HEK293 (cell line): Measurements from ENCODE around the gene ERBB2.

Source experiments
- CTCF ChIA-PET: fragments of 350-600 bp; formaldehyde crosslinking; extraction: SDS; loops from one replicate; lab custom pipeline; 2021; ENCODE audit warnings: antibody characterized with exemption; lab: Yijun Ruan, JAX
- POLR2A ChIA-PET: fragments of 300-600 bp; formaldehyde crosslinking; extraction: SDS; loops from one replicate; lab custom pipeline; 2020; ENCODE audit warnings: antibody characterized with exemption, inconsistent platforms; lab: Yijun Ruan, JAX
- H3K27ac ChIP-seq: fragments of 200-500 bp; sonication (Bioruptor generic); 2 replicates; pipeline ENCODE4 v1.5.1; 2014; ENCODE audit warnings: low read depth, low read length, control low read depth, inconsistent platforms; ENCODE audit errors: extremely low read depth
- H3K36me3 ChIP-seq, 2 experiments: fragments of 200-500 bp in 1 of 2; sonication (Bioruptor generic) in 1 of 2; 1 replicate in 1 of 2; 2 replicates in 1 of 2; pipeline ENCODE4 v1.5.1; 2014 to 2017; ENCODE audit warnings: inconsistent platforms in 2 of 2, low read length in 2 of 2; ENCODE audit not compliant: control insufficient read depth in 2 of 2, insufficient read depth in 1 of 2
- H3K4me1 ChIP-seq: fragments of 200-500 bp; sonication (Bioruptor generic); 2 replicates; pipeline ENCODE4 v1.5.1; 2014; ENCODE audit warnings: mild to moderate bottlenecking, low read length, inconsistent platforms; ENCODE audit not compliant: control insufficient read depth, insufficient read depth
- H3K4me3 ChIP-seq: 2 replicates; pipeline ENCODE4 v1.5.1; 2011; ENCODE audit warnings: low read depth, mild to moderate bottlenecking, control low read depth, low read length, moderate library complexity
- H3K9me3 ChIP-seq: fragments of 200-500 bp; sonication (Bioruptor generic); 2 replicates; pipeline ENCODE4 v1.5.1; 2014; ENCODE audit warnings: low read depth, low read length, inconsistent platforms; ENCODE audit not compliant: control insufficient read depth, insufficient read depth
- EGR2 ChIP-seq: fragments of 450-650 bp; formaldehyde crosslinking; IDR thresholded peaks from 2 replicates; pipeline ENCODE4 v1.5.1; 2016; ENCODE audit warnings: low read depth, missing biosample characterization, missing genetic modification characterization
- KLF1 ChIP-seq: fragments of 450-650 bp; formaldehyde crosslinking; IDR thresholded peaks from 2 replicates; pipeline ENCODE4 v1.5.1; 2016; ENCODE audit warnings: missing biosample characterization, missing genetic modification characterization
- KLF16 ChIP-seq: fragments of 450-650 bp; formaldehyde crosslinking; IDR thresholded peaks from 2 replicates; pipeline ENCODE4 v1.5.1; 2017; ENCODE audit warnings: missing biosample characterization, missing genetic modification characterization
- RBAK ChIP-seq: fragments of 450-650 bp; formaldehyde crosslinking; IDR thresholded peaks from 2 replicates; pipeline ENCODE4 v1.5.1; 2016; ENCODE audit warnings: missing biosample characterization, missing genetic modification characterization
- SP2 ChIP-seq: fragments of 450-650 bp; formaldehyde crosslinking; IDR thresholded peaks from 2 replicates; pipeline ENCODE4 v1.5.1; 2016; ENCODE audit warnings: missing biosample characterization, missing genetic modification characterization
- ZBTB48 ChIP-seq: fragments of 450-650 bp; formaldehyde crosslinking; IDR thresholded peaks from 2 replicates; pipeline ENCODE4 v1.5.1; 2016; ENCODE audit warnings: missing biosample characterization, missing genetic modification characterization
- ZEB2 ChIP-seq: fragments of 450-650 bp; formaldehyde crosslinking; IDR thresholded peaks from 2 replicates; pipeline ENCODE4 v1.5.1; 2016; ENCODE audit warnings: missing biosample characterization, missing genetic modification characterization
- ZFP69B ChIP-seq: fragments of 450-650 bp; formaldehyde crosslinking; IDR thresholded peaks from 2 replicates; pipeline ENCODE4 v1.5.1; 2016; ENCODE audit warnings: missing biosample characterization, missing genetic modification characterization
- ZNF121 ChIP-seq: fragments of 450-650 bp; formaldehyde crosslinking; IDR thresholded peaks from 2 replicates; pipeline ENCODE4 v1.5.1; 2016; ENCODE audit warnings: missing biosample characterization, missing genetic modification characterization
- ZNF184 ChIP-seq: fragments of 450-650 bp; IDR thresholded peaks from 2 replicates; pipeline ENCODE4 v1.5.1; 2018; ENCODE audit warnings: missing biosample characterization, mild to moderate bottlenecking, missing genetic modification characterization
- ZNF324 ChIP-seq: fragments of 450-650 bp; formaldehyde crosslinking; IDR thresholded peaks from 2 replicates; pipeline ENCODE4 v1.5.1; 2016; ENCODE audit warnings: missing biosample characterization, missing genetic modification characterization
- ZNF423 ChIP-seq: fragments of 450-650 bp; formaldehyde crosslinking; IDR thresholded peaks from 2 replicates; pipeline ENCODE4 v1.5.1; 2016; ENCODE audit warnings: missing biosample characterization, missing genetic modification characterization
- ZNF544 ChIP-seq: fragments of 450-650 bp; formaldehyde crosslinking; IDR thresholded peaks from 2 replicates; pipeline ENCODE4 v1.5.0; 2017; ENCODE audit warnings: missing biosample characterization, missing genetic modification characterization
- ZNF629 ChIP-seq: fragments of 450-650 bp; formaldehyde crosslinking; IDR thresholded peaks from 2 replicates; pipeline ENCODE4 v1.5.1; 2017; ENCODE audit warnings: missing biosample characterization, missing genetic modification characterization
- ZNF76 ChIP-seq: fragments of 450-650 bp; formaldehyde crosslinking; IDR thresholded peaks from 2 replicates; pipeline ENCODE4; 2016; ENCODE audit warnings: low read depth, missing biosample characterization, missing genetic modification characterization, borderline replicate concordance
- TF ChIP-seq, protein P1 (sequence below): fragments of 450-650 bp; formaldehyde crosslinking; IDR thresholded peaks from 2 replicates; pipeline ENCODE4 v1.5.1; 2017; ENCODE audit warnings: missing biosample characterization, missing genetic modification characterization
- TF ChIP-seq, protein P2 (sequence below): fragments of 450-650 bp; formaldehyde crosslinking; IDR thresholded peaks from 2 replicates; pipeline ENCODE4 v1.5.1; 2016; ENCODE audit warnings: missing biosample characterization, missing genetic modification characterization, borderline replicate concordance
- TF ChIP-seq, protein P3 (sequence below): fragments of 450-650 bp; formaldehyde crosslinking; IDR thresholded peaks from 2 replicates; pipeline ENCODE4 v1.5.1; 2016; ENCODE audit warnings: missing biosample characterization, missing genetic modification characterization
- TF ChIP-seq, protein P4 (sequence below): fragments of 450-650 bp; formaldehyde crosslinking; IDR thresholded peaks from 2 replicates; pipeline ENCODE4 v1.5.1; 2016; ENCODE audit warnings: missing biosample characterization, missing genetic modification characterization
- TF ChIP-seq, protein P5 (sequence below): fragments of 450-650 bp; formaldehyde crosslinking; IDR thresholded peaks from 2 replicates; pipeline ENCODE4 v1.5.1; 2016; ENCODE audit warnings: missing biosample characterization, missing genetic modification characterization

Gene ERBB2

DNA sequence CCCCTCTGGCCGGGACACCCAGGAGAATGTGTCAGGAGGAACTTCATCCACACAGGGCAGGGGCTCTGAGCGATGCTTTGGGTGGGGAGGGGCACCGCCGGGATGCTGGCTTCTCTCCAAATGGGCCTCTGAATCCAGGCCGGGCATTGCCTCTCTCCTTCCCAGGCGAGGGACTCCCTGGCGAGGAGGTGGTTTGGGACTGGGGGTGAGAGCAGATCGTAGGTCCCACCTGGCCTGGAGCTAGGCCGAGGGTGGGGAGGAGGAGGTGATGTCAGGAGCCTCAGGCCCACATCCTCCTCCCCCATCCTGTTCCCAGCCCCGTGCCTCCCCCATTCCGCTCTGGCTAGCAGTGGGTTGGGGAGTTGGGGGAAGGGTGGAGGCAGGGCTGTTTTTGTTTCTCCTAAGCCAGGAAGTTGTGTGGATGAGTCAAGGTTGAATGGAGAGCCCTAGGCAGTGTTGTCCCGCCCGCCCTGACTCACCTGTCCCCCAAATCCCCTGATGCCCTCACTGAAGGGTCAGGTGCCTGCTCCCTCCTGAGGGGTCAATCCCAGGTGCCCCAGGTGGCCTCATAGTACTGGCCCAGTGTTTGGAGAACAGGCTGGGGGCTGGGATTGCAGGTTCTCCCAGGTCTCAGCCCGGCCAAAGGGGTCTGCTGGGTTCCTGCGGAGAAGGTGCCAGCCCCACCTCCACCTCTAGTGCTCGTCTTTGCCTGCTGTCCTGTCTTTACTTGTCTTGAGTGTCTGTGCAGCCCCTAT is 40.7 kb downstream of the ERBB2 start:
- POLR2A ChIA-PET: interaction anchor here (1.4 to 1.9 kb wide), 2 partner anchors 11 to 240 kb away, joined by 5 to 15 read pairs; partner anchors contain the start of genes MIEN1 and PSMD3
- peak overlapping the region; percentile 22 for H3K4me3 ChIP-seq
- CTCF ChIA-PET: interaction anchor here (1.2 kb wide), 3 partner anchors 10 to 119 kb away, joined by 4 to 6 read pairs (median 5); partner anchors contain the start of gene MIEN1
- no peaks in the 10 kb centered on the region; a peak in 1 of 3 replicates for H3K36me3 ChIP-seq
- H3K27ac ChIP-seq: peak overlapping the region; percentile 76
- peaks cover 24% of the 10 kb centered on the region for H3K4me1 ChIP-seq
- H3K9me3 ChIP-seq: no peaks in the 10 kb centered on the region
- TF ChIP-seq KLF16 (tag by site-specific recombination): peak; percentile 21; the same call in 1 of the 2 replicates
- TF ChIP-seq ZNF544 (tag by site-specific recombination): no peak
- TF ChIP-seq ZNF121 (tag by site-specific recombination): no peak
- no peak for TF ChIP-seq ZNF76 (tag by site-specific recombination)
- no peak for TF ChIP-seq RBAK
- TF ChIP-seq ZBTB48 (tag by site-specific recombination): peak; percentile 71
- 0 out of 2 replicates have a peak, but pooled peaks have one; percentile 33 for TF ChIP-seq ZNF629 (tag by site-specific recombination)
- TF ChIP-seq, protein P1, sequence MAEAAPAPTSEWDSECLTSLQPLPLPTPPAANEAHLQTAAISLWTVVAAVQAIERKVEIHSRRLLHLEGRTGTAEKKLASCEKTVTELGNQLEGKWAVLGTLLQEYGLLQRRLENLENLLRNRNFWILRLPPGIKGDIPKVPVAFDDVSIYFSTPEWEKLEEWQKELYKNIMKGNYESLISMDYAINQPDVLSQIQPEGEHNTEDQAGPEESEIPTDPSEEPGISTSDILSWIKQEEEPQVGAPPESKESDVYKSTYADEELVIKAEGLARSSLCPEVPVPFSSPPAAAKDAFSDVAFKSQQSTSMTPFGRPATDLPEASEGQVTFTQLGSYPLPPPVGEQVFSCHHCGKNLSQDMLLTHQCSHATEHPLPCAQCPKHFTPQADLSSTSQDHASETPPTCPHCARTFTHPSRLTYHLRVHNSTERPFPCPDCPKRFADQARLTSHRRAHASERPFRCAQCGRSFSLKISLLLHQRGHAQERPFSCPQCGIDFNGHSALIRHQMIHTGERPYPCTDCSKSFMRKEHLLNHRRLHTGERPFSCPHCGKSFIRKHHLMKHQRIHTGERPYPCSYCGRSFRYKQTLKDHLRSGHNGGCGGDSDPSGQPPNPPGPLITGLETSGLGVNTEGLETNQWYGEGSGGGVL (tag by site-specific recombination): peak; percentile 88
- TF ChIP-seq, protein P2, sequence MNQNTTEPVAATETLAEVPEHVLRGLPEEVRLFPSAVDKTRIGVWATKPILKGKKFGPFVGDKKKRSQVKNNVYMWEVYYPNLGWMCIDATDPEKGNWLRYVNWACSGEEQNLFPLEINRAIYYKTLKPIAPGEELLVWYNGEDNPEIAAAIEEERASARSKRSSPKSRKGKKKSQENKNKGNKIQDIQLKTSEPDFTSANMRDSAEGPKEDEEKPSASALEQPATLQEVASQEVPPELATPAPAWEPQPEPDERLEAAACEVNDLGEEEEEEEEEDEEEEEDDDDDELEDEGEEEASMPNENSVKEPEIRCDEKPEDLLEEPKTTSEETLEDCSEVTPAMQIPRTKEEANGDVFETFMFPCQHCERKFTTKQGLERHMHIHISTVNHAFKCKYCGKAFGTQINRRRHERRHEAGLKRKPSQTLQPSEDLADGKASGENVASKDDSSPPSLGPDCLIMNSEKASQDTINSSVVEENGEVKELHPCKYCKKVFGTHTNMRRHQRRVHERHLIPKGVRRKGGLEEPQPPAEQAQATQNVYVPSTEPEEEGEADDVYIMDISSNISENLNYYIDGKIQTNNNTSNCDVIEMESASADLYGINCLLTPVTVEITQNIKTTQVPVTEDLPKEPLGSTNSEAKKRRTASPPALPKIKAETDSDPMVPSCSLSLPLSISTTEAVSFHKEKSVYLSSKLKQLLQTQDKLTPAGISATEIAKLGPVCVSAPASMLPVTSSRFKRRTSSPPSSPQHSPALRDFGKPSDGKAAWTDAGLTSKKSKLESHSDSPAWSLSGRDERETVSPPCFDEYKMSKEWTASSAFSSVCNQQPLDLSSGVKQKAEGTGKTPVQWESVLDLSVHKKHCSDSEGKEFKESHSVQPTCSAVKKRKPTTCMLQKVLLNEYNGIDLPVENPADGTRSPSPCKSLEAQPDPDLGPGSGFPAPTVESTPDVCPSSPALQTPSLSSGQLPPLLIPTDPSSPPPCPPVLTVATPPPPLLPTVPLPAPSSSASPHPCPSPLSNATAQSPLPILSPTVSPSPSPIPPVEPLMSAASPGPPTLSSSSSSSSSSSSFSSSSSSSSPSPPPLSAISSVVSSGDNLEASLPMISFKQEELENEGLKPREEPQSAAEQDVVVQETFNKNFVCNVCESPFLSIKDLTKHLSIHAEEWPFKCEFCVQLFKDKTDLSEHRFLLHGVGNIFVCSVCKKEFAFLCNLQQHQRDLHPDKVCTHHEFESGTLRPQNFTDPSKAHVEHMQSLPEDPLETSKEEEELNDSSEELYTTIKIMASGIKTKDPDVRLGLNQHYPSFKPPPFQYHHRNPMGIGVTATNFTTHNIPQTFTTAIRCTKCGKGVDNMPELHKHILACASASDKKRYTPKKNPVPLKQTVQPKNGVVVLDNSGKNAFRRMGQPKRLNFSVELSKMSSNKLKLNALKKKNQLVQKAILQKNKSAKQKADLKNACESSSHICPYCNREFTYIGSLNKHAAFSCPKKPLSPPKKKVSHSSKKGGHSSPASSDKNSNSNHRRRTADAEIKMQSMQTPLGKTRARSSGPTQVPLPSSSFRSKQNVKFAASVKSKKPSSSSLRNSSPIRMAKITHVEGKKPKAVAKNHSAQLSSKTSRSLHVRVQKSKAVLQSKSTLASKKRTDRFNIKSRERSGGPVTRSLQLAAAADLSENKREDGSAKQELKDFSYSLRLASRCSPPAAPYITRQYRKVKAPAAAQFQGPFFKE: no peak
- TF ChIP-seq, protein P3, sequence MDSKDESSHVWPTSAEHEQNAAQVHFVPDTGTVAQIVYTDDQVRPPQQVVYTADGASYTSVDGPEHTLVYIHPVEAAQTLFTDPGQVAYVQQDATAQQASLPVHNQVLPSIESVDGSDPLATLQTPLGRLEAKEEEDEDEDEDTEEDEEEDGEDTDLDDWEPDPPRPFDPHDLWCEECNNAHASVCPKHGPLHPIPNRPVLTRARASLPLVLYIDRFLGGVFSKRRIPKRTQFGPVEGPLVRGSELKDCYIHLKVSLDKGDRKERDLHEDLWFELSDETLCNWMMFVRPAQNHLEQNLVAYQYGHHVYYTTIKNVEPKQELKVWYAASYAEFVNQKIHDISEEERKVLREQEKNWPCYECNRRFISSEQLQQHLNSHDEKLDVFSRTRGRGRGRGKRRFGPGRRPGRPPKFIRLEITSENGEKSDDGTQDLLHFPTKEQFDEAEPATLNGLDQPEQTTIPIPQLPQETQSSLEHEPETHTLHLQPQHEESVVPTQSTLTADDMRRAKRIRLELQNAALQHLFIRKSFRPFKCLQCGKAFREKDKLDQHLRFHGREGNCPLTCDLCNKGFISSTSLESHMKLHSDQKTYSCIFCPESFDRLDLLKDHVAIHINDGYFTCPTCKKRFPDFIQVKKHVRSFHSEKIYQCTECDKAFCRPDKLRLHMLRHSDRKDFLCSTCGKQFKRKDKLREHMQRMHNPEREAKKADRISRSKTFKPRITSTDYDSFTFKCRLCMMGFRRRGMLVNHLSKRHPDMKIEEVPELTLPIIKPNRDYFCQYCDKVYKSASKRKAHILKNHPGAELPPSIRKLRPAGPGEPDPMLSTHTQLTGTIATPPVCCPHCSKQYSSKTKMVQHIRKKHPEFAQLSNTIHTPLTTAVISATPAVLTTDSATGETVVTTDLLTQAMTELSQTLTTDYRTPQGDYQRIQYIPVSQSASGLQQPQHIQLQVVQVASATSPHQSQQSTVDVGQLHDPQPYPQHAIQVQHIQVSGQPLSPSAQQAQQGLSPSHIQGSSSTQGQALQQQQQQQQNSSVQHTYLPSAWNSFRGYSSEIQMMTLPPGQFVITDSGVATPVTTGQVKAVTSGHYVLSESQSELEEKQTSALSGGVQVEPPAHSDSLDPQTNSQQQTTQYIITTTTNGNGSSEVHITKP (tag by site-specific recombination): peak; percentile 36; the same call in 1 of the 2 replicates
- peak; percentile 54 for TF ChIP-seq KLF1 (tag by site-specific recombination)
- TF ChIP-seq ZNF423: 0 out of 2 replicates have a peak, but pooled peaks have one; percentile 21
- peak; percentile 94 for TF ChIP-seq EGR2 (tag by site-specific recombination)
- TF ChIP-seq SP2 (tag by site-specific recombination): peak; percentile 42
- TF ChIP-seq ZEB2: peak; percentile 43
- 0 out of 2 replicates have a peak, but pooled peaks have one; percentile 49 for TF ChIP-seq ZNF324 (tag by site-specific recombination)
- TF ChIP-seq, protein P4, sequence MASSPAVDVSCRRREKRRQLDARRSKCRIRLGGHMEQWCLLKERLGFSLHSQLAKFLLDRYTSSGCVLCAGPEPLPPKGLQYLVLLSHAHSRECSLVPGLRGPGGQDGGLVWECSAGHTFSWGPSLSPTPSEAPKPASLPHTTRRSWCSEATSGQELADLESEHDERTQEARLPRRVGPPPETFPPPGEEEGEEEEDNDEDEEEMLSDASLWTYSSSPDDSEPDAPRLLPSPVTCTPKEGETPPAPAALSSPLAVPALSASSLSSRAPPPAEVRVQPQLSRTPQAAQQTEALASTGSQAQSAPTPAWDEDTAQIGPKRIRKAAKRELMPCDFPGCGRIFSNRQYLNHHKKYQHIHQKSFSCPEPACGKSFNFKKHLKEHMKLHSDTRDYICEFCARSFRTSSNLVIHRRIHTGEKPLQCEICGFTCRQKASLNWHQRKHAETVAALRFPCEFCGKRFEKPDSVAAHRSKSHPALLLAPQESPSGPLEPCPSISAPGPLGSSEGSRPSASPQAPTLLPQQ (tag by site-specific recombination): 0 out of 2 replicates have a peak, but pooled peaks have one; percentile 46
- TF ChIP-seq, protein P5, sequence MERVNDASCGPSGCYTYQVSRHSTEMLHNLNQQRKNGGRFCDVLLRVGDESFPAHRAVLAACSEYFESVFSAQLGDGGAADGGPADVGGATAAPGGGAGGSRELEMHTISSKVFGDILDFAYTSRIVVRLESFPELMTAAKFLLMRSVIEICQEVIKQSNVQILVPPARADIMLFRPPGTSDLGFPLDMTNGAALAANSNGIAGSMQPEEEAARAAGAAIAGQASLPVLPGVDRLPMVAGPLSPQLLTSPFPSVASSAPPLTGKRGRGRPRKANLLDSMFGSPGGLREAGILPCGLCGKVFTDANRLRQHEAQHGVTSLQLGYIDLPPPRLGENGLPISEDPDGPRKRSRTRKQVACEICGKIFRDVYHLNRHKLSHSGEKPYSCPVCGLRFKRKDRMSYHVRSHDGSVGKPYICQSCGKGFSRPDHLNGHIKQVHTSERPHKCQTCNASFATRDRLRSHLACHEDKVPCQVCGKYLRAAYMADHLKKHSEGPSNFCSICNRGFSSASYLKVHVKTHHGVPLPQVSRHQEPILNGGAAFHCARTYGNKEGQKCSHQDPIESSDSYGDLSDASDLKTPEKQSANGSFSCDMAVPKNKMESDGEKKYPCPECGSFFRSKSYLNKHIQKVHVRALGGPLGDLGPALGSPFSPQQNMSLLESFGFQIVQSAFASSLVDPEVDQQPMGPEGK: peak; percentile 42
- TF ChIP-seq ZNF184 (tag by site-specific recombination): no peak
- peak; percentile 70 for TF ChIP-seq ZFP69B (tag by site-specific recombination)
